Loucy (cell line): ENCODE measurements around the gene IFT81.

Source experiments
- H2AFZ ChIP-seq: fragments of 200-600 bp; sonication (generic); 2 replicates; pipeline ENCODE4 v1.6.0; 2016; ENCODE audit warnings: antibody characterized with exemption, mild to moderate bottlenecking, low read length, moderate library complexity
- H3F3A ChIP-seq: fragments of 200-600 bp; 2 replicates; pipeline ENCODE4 v1.6.0; 2016; ENCODE audit warnings: antibody characterized with exemption, low read depth, mild to moderate bottlenecking
- H3K27me3 ChIP-seq: fragments of 200-600 bp; sonication (generic); 2 replicates; pipeline ENCODE4 v1.6.1; 2014; ENCODE audit warnings: low read length, mild to moderate bottlenecking; ENCODE audit not compliant: insufficient read depth, poor library complexity, severe bottlenecking
- H3K36me3 ChIP-seq: fragments of 200-600 bp; sonication (generic); 2 replicates; pipeline ENCODE4 v1.6.1; 2016; ENCODE audit warnings: low read length; ENCODE audit not compliant: insufficient read depth
- H3K4me1 ChIP-seq: fragments of 200-600 bp; sonication (generic); 2 replicates; pipeline ENCODE4 v1.5.1; 2014; ENCODE audit warnings: low read length, mild to moderate bottlenecking; ENCODE audit not compliant: insufficient read depth, poor library complexity, severe bottlenecking
- H3K4me2 ChIP-seq: fragments of 200-600 bp; sonication (generic); 2 replicates; pipeline ENCODE4 v1.6.0; 2014; ENCODE audit warnings: antibody characterized with exemption, low read length, low read depth, mild to moderate bottlenecking; ENCODE audit not compliant: poor library complexity, severe bottlenecking
- H3K4me3 ChIP-seq: fragments of 200-600 bp; sonication (generic); 2 replicates; pipeline ENCODE4 v1.5.1; 2014; ENCODE audit warnings: low read length, mild to moderate bottlenecking, mixed read lengths; ENCODE audit not compliant: poor library complexity, severe bottlenecking
- H3K79me2 ChIP-seq: fragments of 200-600 bp; sonication (generic); 2 replicates; pipeline ENCODE4 v1.6.1; 2014; ENCODE audit warnings: low read length; ENCODE audit not compliant: insufficient read depth
- H3K9ac ChIP-seq: fragments of 200-600 bp; sonication (generic); 2 replicates; pipeline ENCODE4 v1.6.0; 2014; ENCODE audit warnings: mild to moderate bottlenecking, low read depth, low read length, moderate library complexity; ENCODE audit not compliant: poor library complexity, severe bottlenecking
- H3K9me2 ChIP-seq: fragments of 200-600 bp; sonication (generic); replicated peaks from 2 replicates; pipeline ENCODE4 v1.6.1; 2016; ENCODE audit warnings: low read depth, low read length, mixed read lengths
- H3K9me3 ChIP-seq: fragments of 200-600 bp; sonication (generic); 2 replicates; pipeline ENCODE4 v1.6.1; 2014; ENCODE audit warnings: mild to moderate bottlenecking, antibody characterized with exemption, low read length, low read depth; ENCODE audit not compliant: insufficient read depth
- H4K20me1 ChIP-seq: fragments of 200-600 bp; sonication (generic); 2 replicates; pipeline ENCODE4 v1.6.0; 2014; ENCODE audit warnings: antibody characterized with exemption, low read length, mild to moderate bottlenecking; ENCODE audit not compliant: insufficient read depth, poor library complexity, severe bottlenecking
- EZH2phosphoT487 ChIP-seq: fragments of 200-600 bp; IDR thresholded peaks from 2 replicates; pipeline ENCODE4 v1.6.1; 2018; ENCODE audit warnings: antibody characterized with exemption, mild to moderate bottlenecking, moderate library complexity, borderline replicate concordance
- TF ChIP-seq, protein P1 (sequence below): fragments of 200-600 bp; sonication (generic); conservative IDR thresholded peaks from 2 replicates; pipeline ENCODE4 v1.5.1; 2014; ENCODE audit warnings: mild to moderate bottlenecking, antibody characterized with exemption, low read length

Gene IFT81

DNA sequence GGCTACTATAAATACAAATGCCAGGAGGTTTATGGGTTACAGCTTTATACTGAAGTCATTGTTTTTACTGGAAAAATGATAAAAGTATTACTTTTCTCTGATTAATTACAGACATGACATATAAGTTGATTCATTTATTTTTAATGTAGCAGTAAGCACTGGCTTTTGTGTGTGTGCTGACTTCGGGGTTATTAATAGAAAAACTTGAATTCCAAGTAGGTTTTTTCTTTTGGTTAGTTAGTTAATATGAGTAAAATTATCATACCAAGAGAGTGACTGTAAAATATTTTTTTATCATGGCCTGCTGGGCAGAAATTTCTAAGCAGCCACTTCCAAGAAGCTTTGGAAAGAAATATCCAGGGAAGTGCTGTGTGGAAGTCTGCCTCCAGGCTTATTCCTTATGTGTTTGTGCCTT is 56.4 kb downstream of the IFT81 start:
- Histone ChIP-seq H3K36me3 (no peaks in the 10 kb centered on the region), H3K4me2 (no peak overlapping the region), H3F3A (no peaks in the 10 kb centered on the region), H2AFZ (no peak overlapping the region), H3K9me2 (no peaks in the 10 kb centered on the region), H3K9ac (no peak overlapping the region), H3K79me2 (no peaks in the 10 kb centered on the region), H3K9me3 (no peaks in the 10 kb centered on the region), H3K4me3 (no peak overlapping the region), H3K4me1 (no peaks in the 10 kb centered on the region), H3K27me3 (no peaks in the 10 kb centered on the region), H4K20me1 (no peaks in the 10 kb centered on the region)
- TF ChIP-seq, protein P1, sequence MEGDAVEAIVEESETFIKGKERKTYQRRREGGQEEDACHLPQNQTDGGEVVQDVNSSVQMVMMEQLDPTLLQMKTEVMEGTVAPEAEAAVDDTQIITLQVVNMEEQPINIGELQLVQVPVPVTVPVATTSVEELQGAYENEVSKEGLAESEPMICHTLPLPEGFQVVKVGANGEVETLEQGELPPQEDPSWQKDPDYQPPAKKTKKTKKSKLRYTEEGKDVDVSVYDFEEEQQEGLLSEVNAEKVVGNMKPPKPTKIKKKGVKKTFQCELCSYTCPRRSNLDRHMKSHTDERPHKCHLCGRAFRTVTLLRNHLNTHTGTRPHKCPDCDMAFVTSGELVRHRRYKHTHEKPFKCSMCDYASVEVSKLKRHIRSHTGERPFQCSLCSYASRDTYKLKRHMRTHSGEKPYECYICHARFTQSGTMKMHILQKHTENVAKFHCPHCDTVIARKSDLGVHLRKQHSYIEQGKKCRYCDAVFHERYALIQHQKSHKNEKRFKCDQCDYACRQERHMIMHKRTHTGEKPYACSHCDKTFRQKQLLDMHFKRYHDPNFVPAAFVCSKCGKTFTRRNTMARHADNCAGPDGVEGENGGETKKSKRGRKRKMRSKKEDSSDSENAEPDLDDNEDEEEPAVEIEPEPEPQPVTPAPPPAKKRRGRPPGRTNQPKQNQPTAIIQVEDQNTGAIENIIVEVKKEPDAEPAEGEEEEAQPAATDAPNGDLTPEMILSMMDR: no peak
- TF ChIP-seq EZH2phosphoT487: no peak

DNA sequence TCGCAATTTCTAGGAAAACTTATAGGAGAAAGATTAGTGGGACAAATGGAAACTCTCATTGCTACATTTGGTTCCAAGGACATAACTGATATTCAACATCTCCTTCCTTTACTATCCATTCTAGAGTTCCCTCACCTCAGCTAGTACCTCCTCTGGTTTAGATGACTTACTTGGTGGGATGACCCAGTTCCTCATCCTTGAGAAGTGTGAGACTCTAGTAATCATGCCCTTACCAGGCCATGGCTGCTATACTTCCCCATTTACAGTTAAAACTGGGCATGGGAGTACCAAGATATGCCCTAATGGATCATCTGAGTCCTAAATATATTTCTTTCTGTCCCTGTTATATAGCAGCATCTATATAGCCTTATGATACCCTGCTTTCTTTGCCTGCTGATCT is 58.1 kb downstream of the IFT81 start:
- no peak for TF ChIP-seq EZH2phosphoT487
- no peaks in the 10 kb centered on the region for H4K20me1 ChIP-seq
- no peaks in the 10 kb centered on the region for H3K9me2 ChIP-seq
- H3K9ac ChIP-seq: no peak overlapping the region
- no peak overlapping the region for H2AFZ ChIP-seq
- H3F3A ChIP-seq: no peaks in the 10 kb centered on the region
- peaks cover 6% of the 10 kb centered on the region; the same call in 1 of the 2 replicates for H3K9me3 ChIP-seq
- no peak overlapping the region for H3K4me3 ChIP-seq
- no peaks in the 10 kb centered on the region for H3K4me1 ChIP-seq
- no peaks in the 10 kb centered on the region for H3K79me2 ChIP-seq
- no peak overlapping the region for H3K4me2 ChIP-seq
- H3K27me3 ChIP-seq: no peaks in the 10 kb centered on the region
- no peaks in the 10 kb centered on the region for H3K36me3 ChIP-seq

DNA sequence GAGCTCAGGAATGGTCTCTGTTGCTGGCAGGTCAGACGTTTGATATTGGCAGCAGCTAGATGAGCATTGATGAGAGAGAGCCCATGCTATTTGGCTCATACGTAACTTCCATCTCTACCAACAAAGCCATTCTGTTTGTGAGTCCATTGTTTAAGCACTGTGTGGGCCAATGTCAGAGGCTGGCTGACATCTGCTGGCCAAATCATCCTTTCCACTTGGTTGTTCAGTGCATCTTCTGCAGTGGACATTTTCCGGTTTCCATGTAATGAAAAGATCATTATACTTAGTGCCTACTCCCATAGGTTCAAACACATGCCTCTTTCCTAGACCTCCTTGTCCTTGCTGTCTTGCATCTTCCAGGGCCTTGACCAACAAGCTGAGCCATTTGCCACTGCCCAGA is 59.2 kb downstream of the IFT81 start:
- Histone ChIP-seq H3K9me2 (no peaks in the 10 kb centered on the region), H3K36me3 (no peaks in the 10 kb centered on the region), H3K4me1 (no peaks in the 10 kb centered on the region), H3K4me3 (no peak overlapping the region), H3K27me3 (no peaks in the 10 kb centered on the region), H3K9ac (no peak overlapping the region), H3K79me2 (no peaks in the 10 kb centered on the region), H3F3A (no peaks in the 10 kb centered on the region), H4K20me1 (no peaks in the 10 kb centered on the region), H3K9me3 (peaks cover 6% of the 10 kb centered on the region; the same call in 1 of the 2 replicates), H2AFZ (no peak overlapping the region), H3K4me2 (no peak overlapping the region)
- no peak for TF ChIP-seq EZH2phosphoT487
- TF ChIP-seq, protein P1: no peak

DNA sequence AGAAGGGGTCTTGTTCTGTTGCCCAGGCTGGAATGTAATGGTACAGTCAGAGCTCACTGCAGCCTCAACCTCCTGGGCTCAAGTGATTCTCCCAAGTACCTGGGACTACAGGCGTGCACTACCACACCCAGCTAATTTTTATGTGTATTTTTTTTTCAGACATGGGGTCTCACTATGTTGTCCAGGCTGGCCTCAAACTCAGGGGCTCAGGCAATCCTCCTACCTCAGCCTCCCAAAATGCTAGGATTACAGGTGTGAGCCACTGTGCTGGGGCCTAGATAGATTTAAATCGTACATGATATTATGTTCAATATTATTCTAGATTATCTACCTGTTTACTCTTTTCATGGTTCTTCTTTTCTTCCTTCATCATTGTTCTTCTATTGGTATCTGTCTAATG is 61.5 kb downstream of the IFT81 start:
- Histone ChIP-seq H3K27me3 (no peaks in the 10 kb centered on the region), H3K9me3 (peaks cover 6% of the 10 kb centered on the region; the same call in 1 of the 2 replicates), H4K20me1 (no peaks in the 10 kb centered on the region), H3K9ac (no peak overlapping the region), H3K79me2 (no peaks in the 10 kb centered on the region), H3K36me3 (no peaks in the 10 kb centered on the region), H3K4me2 (no peak overlapping the region), H3K9me2 (no peaks in the 10 kb centered on the region), H3K4me1 (no peaks in the 10 kb centered on the region), H3F3A (no peaks in the 10 kb centered on the region), H3K4me3 (no peak overlapping the region), H2AFZ (no peak overlapping the region)
- no peak for TF ChIP-seq EZH2phosphoT487
- TF ChIP-seq, protein P1: no peak
